Astrocyte (in vitro differentiated cells and primary cell): ENCODE data around the gene DGUOK.

Source experiments
- CTCF ChIP-seq: IDR thresholded peaks from 2 replicates; pipeline ENCODE4 v1.5.1; 2011; ENCODE audit warnings: low read depth, mild to moderate bottlenecking, inconsistent platforms, low read length, moderate library complexity; ENCODE audit not compliant: insufficient read depth
- EZH2 ChIP-seq: IDR thresholded peaks from 2 replicates; pipeline ENCODE4 v1.6.1; 2012; ENCODE audit warnings: mild to moderate bottlenecking, low read length, inconsistent platforms; ENCODE audit not compliant: insufficient read depth

- TF ChIP-seq CTCF (no peak), EZH2 (no peak)
Observed at GRCh38 chr2:73894475-73894850, 32.2 kb upstream of the DGUOK start.
